GM18870 (cell line): ENCODE data around the gene SPINT1.
"Not testable (repeated sequence)": the region's sequence is repeated elsewhere in the genome, so short reads cannot be mapped to it uniquely, and the experiment has no call there.

ENCODE experiments used
- ATAC-seq: cut with Tn5 transposase; IDR thresholded peaks from one replicate; pipeline ENCODE4 v1.9.1; 2021; ENCODE audit warnings: moderate library complexity; ENCODE audit not compliant: unreplicated experiment

Gene SPINT1

DNA sequence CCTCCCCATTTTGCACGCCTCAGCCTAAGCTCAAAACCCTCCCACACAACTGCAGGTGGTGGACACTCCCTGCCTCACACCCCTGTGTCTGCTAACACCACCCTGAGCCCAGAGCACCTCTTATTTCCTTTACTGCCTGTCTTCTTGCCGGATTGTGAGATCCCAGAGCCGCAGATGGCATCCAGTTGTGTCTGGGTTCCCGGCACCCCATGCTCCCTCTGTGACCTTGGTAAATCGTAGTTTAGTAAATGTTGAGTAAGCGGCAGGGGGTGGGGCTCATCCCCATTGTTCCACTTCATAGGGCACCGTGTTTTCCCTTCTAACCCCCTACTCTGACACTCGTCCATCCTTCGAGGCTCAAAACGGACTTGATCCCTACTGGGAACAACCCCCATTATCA is 14.9 kb downstream of the SPINT1 start:
- no peak for ATAC-seq

DNA sequence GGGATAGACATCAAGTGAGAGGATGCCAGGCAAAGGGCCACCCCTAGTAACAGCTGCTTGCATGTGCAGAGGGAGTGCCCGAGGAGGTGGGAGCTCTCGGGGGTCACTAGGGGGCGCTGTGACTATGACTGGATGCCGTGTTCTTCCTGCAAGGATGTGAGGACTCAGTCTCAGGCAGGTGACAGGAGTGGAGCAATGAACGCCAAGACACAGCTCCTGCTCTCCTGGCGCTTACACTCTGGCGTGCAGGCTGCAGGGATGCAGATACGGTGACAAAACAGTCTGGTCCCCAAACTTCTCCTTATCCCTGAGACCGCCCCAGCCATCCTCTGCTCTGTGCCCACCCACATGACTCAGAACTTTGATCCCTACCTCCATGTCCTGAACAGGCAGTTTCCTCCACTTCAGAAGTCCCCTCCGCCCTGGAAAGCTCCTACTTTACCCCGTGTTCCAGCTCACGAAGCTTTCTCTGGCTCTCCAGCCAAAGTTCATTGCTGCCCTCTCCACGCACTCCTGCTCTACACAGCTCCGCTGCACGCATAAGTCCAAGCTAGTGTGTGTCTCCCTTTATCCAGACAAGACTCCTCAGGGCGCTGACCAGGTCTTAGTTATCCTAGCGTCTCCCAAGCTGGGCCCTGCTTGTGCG is 15.5 kb downstream of the SPINT1 start:
- ATAC-seq, result no peak

DNA sequence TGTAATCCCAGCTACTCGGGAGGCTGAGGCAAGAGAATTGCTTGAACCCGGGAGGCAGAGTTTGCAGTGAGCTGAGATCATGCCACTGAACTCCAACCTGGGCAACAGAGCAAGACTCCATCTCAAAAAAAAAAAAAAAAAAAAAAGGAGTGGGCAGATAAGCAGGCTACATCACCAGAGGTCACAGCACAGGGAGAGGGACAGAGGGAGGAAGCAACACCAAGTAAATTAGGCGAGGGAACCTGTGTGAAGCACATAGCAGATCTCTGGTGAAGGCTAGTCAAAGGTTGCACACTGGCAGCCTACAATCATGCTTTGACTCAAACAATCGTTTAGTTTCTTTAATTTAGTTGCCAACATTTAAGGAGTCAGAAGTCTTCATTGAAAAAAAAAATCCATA is 17.3 kb downstream of the SPINT1 start:
- not testable (repeated sequence) for ATAC-seq

DNA sequence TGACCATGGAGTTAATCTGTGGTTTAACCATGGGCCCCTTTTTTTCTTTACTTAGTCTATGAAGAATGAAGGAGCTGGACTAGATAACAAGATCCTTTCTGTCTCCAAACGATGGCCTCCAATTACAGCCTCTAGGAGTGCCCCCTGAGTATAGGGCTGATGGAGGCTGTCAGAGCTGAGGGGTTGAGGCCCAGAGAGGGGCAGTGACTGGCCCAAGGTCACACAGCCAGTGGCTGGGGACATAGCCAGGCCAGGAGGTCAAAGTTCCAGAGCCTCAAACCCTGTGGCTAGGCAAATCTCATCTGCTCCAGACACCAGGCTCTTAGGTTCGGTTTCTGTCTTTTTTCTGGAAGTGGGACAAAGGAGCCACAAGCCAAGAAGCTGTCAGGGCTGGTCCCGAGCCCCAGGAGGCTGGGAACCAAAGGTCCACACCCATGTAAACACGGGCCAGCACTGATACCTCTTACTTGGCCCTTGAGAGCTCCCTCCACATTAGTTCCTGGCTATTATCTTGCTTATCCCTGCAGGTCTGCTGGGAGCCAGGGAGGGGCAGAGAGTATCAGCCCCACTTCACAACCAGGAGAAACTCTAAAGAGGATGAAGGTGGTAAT is 19.9 kb downstream of the SPINT1 start:
- ATAC-seq, result no peak

DNA sequence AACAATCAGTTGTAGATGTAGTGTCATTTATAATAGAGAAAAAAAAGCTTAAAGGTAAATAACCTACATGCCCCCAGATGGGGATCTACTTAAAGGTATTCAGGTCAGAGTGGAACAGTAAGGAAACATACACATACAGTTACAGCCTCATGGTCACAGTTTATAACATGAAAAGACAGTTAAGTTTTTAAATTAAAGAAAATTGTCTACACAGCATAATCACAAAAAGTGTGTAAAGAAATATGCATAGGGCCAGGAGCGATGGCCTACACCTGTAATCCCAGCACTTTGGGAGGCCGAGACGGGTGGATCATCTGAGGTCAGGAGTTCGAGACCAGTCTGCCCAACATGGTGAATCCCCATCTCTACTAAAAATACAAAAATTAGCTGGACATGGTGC is 23.4 kb downstream of the SPINT1 start:
- ATAC-seq, result no peak

DNA sequence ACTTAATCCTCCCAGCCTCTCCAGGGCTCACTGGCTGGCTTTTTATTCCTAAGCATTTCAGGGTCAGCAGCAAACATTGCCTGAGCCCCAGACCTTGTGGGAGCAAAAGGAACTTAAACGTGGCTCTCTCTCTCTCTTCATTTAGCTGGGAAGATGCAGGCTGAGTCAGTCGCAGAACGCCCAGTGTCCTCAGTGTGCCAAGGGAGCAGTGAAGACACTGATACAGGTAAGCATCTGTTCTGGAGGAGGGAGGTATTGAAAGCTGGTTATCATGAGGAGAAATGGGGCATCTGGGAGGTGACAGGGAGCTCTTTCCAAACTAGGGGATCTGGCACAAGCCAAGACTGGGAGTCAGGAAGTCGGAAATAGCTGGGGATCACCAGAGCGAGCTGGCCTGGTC is 25.8 kb downstream of the SPINT1 start:
- ATAC-seq, result no peak

DNA sequence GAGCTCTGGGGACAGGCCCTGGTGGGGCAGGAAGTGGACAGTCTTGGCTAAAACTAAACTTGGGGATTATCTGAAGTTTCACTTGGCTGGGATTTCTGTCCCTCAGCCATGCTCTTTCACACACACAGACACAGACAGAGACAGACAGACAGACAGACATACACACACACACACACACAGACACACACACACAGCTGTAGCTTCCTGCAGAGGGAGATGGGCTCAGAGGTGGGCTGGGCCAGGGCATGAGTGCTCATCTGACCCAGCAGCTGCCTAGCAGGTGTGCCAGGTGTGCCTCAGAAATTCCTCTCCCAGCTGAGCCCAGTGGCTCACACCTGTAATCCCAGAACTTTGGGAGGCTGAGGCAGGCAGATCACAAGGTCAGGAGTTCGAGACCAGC is 26.9 kb downstream of the SPINT1 start:
- ATAC-seq, result no peak

DNA sequence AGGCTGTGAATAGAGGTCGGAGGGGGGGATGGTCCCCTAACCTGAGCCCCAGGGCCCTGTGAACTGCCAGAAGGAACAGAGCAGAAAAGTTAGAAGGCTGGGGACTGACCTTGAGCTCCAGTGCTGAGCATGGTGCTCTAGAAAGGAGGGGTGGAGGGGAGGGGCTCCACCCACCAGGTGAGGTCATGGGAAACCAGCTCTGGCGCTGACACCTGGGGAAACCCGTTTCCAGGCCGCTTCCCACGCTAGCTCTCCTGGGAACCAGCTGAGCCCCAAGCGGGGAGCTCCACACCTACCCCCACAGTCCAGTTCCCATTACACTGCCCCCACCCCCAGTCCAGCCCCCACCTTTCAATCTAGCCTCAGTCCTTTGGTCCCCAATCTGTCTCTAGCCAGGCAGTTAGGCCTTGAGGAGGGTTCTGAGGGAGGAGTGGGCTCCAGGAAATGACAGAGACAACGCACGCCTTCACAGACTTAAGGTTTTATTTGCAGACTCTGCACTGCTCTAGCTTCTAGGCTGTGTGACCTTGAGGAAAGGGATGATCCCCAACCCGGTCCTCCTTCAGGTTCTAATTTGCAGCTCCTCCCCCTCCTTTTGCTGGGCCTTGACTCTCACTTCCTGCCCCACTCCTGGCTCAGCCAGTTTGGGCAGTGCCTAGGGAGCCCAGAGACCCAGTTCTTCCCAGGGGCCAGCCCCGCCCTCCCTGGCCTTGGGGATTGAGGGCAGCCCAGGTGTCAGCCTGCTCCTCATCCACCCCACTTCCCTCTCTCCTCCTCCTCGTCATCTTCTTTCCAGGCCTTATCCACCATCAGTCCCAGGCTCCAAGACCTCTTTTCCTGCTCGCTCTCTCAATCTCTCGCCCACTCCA is 28.1 kb downstream of the SPINT1 start:
- no peak for ATAC-seq

DNA sequence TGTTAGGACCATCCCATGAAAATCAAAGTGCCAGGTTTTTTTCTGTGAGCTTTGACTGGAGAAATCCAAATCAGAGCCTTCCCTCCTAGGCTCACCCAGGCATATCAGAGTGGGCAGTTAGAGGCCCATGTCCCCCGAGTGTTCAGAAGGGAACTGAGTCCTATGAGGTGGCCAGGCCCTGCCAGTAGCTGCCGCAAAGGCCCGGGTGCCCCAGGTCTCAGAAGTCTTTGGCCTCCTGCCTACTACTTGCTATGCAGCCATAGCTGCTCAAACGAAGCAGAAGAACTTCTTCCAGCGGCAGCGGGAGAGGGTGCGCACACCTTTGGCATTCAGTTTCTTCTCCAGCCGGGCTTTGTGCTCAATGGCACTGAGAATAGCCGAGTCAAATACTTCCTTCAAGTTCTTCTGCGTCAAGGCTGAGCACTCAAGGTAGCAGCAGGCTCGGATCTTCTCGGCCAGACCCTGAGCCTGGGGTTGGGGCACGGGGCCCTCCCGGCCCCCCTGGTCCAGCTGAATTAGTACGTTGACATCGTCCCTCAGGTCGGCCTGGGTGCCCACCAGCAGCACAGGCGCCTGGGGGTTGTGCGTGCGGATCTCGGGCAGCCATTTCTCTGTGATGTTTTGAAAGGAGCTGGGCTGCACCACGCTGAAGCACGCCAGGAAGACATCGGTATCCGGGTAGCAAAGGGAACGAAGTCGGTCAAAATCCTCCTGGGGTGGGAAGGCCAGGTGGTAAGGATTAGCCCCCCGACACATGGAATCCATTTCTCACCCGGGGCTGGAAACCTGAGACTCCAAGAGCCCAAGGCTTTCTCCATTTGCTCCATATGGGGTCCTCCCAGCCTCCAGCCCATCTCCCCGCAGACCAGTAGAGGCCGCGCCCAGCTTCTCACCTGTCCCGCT is 29.2 kb downstream of the SPINT1 start:
- no peak for ATAC-seq

DNA sequence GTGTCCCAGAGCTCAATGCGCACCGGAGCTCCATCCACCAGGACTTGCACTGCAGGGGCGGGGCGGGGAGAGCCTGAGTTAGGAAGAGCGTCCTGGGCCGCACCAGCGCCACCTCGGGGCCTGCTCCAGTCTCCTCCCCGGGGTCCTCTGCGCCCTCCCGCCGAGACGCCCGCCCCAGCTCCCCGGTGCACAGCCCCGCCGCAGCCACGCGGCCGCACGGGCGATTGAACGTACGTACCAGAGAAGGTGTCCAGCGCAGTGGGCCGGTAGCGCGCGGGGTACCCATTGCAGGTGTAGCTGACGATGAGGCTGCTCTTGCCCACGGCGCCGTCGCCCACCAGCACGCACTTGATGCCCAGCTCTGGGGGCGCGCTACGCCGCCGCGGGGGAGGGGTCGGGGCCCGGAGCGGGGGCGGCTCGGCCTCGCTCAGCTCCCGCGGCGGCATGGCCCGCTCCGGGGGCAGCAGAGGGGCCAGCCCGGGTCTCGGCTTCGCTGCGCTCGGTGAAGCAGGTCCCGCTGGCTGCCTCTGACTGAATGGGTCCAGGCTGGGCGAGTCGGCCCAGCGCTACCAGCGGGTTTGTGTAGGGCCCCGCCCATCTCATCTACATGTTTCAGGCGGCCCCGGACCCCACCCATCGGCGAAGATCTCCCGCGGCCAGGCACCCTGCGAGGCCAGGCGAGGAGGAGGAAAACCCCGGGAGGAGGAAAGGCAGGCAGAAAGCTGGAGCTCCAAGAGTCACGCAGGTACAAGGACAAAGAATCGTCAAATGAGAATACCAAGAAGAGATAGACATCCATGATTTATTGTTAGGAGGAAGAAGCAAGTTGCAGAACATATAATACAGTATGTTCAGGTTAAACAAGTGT is 30.1 kb downstream of the SPINT1 start, which contains the start of gene RHOV:
TSS of gene RHOV (minus strand) at position 541 of the 868 bp plus-strand sequence. CDS start at position 446, 95 bp downstream.
- no peak for ATAC-seq

DNA sequence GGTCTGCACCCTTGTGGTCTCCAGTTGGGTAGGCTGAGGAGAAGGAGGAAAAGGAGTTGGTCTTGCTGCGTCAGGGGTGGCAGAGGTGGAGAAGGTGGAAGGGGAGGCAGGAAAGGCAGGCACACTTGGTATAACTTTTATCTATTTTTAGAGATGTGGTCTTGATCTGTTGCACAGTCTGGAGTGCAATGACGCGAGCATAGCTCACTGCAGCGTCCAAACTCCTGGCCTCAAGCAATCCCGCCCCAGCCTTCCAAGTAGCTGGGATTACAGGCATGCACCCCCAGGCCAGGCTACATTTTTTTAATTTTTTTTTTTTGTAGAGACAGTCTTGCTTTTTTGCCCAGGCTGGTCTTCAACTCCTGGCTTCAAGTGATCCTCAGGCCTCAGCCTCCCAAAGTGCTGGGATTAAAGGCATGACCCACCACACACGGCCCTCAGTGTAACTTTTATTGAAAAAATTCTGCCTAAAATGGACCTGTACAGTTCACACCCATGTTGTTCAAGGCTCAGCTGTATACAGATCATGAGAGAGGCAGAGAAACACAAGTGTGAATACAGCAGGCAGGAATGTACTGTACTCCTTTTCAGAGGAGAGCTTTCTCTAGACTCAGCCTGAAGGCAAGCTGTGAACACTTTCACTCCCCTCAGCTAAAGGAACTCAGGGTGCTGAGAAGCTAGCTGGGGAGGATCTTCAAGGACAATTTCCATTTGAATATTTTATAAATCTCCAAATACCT is 32.3 kb downstream of the SPINT1 start:
- ATAC-seq, result no peak

DNA sequence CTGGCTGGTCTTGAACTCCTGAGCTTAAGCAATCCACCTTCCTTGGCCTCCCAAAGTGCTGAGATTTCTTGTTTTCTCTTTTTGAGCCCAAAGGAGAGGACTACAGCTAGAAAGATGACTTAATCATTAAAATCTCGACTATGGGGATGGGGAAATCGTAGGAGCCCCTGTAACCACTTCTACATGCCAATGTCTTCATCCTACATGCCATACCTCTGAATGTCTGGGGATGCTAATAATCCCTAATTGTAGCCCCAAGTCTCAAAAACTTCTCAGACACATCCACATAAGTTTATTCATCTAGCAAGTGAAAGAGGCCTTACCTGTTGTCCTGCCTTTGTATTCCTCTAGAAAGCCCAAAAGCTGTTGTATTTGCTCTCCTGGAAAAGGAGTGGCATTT is 33.8 kb downstream of the SPINT1 start:
- ATAC-seq, result no peak

DNA sequence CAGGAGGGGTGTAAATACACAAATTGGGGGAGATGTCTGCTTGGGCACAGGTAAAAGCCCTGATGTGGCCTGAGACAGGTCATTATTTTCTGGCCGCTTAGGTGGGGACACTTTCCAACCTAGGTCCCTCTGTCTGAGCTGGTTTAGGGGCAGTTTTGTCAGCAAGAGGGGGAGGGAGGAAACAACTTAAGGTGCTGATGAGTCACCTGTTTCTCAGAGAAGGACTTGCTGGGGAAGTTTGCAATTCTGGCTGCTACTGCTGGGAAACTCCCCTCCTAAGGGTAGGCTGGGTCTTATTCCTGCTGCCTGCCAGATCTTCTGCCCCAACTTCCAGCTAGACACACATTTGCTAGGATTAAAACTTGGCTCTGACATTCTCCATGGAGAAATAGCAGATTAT is 34.9 kb downstream of the SPINT1 start:
- ATAC-seq, result peak; percentile 69

DNA sequence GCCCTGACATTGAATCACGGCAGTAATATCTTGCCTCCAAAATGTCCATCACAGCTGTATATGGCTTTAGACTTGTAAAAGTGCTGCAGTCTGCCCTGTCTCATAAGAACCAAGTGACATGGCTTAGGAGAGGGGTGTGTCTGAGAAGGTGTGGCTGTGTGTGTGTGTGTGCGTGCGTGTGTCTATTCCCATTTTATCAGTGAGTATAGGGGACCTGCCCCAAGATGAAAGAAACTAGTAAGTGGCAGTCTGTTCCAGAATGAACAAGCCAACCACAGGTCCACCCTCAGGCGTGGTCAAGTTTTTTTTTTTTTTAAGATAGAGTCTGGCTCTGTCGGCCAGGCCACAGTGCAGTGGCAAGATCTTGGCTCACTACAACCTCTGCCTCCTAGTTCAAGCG is 35.8 kb downstream of the SPINT1 start:
- no peak for ATAC-seq

DNA sequence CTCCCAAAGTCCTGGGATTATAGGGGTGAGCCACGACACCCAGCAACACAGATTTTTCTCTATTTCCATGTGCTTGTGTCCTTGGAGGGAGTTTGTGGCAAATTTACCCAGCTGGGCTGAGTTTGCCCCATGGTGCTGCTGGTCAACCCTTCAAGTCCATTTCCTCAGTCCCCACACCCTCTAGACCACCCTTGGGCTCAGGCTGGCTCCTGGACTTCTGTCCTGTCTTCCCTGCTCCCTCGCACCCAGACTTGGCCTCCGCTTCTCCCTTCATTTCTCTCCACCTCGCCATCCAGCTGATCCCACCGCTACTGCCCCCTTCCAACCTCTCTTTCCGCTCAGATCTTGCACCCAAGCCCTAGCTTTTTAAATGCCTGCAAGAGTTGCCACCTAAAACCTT is 37.5 kb downstream of the SPINT1 start:
- no peak for ATAC-seq

DNA sequence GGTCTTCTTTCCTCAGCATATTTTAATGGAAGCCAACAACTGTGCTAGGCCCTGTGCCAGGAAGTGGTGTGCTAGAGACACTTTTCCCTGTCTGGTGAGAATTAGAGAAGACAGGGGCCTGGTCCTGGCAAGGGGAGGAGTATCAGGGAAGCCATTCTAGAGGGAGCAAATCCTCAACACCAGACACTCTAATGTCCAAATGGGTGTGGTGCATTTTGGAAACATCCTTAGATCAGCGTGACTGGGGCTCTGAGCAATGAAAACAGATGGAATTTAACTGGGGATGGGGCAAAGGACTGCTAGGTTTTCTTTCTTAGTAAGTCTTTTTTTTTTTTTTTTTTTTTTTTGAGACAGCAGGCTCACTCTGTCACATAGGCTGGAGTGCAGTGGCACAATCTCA is 42.7 kb downstream of the SPINT1 start:
- no peak for ATAC-seq

DNA sequence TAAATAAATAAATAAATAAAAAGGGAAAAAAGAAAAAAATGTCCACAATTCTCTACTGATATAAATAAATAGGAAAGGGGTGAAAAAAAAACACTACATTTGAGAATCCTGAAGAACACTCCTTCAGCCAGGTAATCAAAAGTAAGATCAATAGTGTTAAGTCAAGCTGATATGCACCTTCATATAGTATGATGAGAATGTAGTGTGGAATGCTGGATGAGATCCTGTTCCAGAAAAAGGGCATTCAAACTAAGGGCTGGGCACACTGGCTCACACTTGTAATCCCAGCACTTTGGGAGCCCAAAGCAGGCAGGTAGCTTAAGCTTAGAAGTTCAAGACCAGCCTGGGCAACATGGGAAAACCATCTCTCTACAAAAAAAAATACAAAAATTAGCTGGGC is 45.3 kb downstream of the SPINT1 start:
- ATAC-seq, result no peak

DNA sequence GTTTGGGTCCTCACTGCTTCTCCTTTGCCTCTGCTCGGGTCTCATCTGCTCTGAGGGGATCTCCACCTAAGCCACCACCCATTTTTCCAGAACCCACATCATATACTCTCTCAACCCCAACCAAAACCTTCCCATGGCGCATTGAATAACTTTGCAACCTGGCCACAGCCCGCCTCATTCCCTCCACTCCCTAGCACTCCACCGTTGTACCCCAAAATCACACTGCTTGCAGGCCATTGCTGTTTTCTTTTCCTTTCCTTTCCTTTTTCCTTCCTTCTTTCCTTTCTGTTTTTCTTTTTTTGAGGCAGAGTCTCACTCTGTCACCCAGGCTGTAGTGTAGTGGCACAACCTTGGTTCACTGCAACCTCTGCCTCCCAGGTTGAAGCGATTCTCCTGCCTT is 47.3 kb downstream of the SPINT1 start:
- ATAC-seq, result no peak

DNA sequence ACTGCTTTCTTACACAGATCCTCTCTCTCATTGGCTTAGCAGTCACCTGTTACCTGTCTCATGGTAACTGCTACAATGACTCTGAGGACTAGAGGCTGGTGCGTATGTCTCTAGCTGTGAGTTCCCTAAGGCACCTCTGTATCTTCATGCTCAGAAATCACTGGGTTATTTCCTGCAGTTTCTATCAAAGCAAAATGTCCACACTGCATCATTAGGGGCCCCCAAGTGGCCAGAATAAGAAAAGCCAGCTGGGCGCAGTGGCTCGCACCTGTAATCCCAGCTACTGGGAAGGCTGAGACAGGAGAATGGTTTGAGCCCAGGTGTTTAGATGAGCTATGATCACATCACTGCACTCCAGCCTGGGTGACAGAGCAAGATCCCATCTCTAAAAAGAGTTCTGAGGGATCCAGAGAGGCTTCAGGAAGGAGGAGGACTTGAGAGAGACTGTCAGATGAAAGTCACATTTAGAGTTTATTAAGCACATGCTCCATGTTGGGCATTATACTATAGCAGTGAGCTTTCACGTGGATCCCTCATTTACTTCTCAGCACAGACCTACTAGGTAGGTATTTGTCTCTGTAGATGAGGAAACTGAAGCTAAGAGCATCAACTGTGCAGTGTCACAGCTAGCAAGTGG is 48.1 kb downstream of the SPINT1 start:
- ATAC-seq, result no peak
